ENCODE measurements around the gene SAMD8.
"Not testable (repeated sequence)": the region's sequence is repeated elsewhere in the genome, so short reads cannot be mapped to it uniquely, and the experiment has no call there.

Gene SAMD8

GRCh38 chr10:75146780-75147179 lies 35.3 kb downstream of the SAMD8 start:
- no peak for DNase-seq

GRCh38 chr10:75150656-75151055 lies 39.2 kb downstream of the SAMD8 start:
- no peak for DNase-seq

- DNase-seq, result no peak
Observed at GRCh38 chr10:75159519-75159918, 48.1 kb downstream of the SAMD8 start.

- DNase-seq, result no peak
Observed at GRCh38 chr10:75165684-75166622, 54.5 kb downstream of the SAMD8 start.

- DNase-seq, result no peak
Observed at GRCh38 chr10:75166623-75166972, 55.1 kb downstream of the SAMD8 start.

- no peak for DNase-seq
Observed at GRCh38 chr10:75168275-75168674, 56.8 kb downstream of the SAMD8 start.

- no peak for DNase-seq
Observed at GRCh38 chr10:75170215-75170614, 58.8 kb downstream of the SAMD8 start.

- DNase-seq, result no peak
Observed at GRCh38 chr10:75175046-75175445, 63.6 kb downstream of the SAMD8 start.

- DNase-seq, result no peak
Observed at GRCh38 chr10:75176046-75176445, 64.6 kb downstream of the SAMD8 start.

- no peak for DNase-seq
Observed at GRCh38 chr10:75176736-75177135, 65.3 kb downstream of the SAMD8 start.

GRCh38 chr10:75179657-75180177 lies 68.3 kb downstream of the SAMD8 start:
- no peak for DNase-seq

- no peak for DNase-seq
Observed at GRCh38 chr10:75180592-75180991, 69.1 kb downstream of the SAMD8 start.

- no peak for DNase-seq
Observed at GRCh38 chr10:75181073-75181472, 69.6 kb downstream of the SAMD8 start.

- no peak for DNase-seq
Observed at GRCh38 chr10:75186310-75186709, 74.9 kb downstream of the SAMD8 start.

- no peak for DNase-seq
Observed at GRCh38 chr10:75187961-75188426, 76.5 kb downstream of the SAMD8 start.

- not testable (repeated sequence) for DNase-seq
Observed at GRCh38 chr10:75188522-75188921, 77.1 kb downstream of the SAMD8 start.

- DNase-seq, result no peak
Observed at GRCh38 chr10:75189266-75190096, 78.0 kb downstream of the SAMD8 start.

GRCh38 chr10:75191821-75192568 lies 80.5 kb downstream of the SAMD8 start:
- no peak for DNase-seq

GRCh38 chr10:75194625-75195024 lies 83.2 kb downstream of the SAMD8 start:
- DNase-seq, result not testable (repeated sequence)

- no peak for DNase-seq
Observed at GRCh38 chr10:75195035-75195763, 83.7 kb downstream of the SAMD8 start.

- DNase-seq, result no peak
Observed at GRCh38 chr10:75197066-75197465, 85.6 kb downstream of the SAMD8 start.

GRCh38 chr10:75197906-75198305 lies 86.5 kb downstream of the SAMD8 start:
- no peak for DNase-seq

Data from NCI-H1048 (cell line).